Measurements from ENCODE around the gene NDST4.

- TF ChIP-seq CTCF (IDR thresholded peaks at IDR 0.05) (no peak), POLR2AphosphoS5 (IDR thresholded peaks at IDR 0.05) (no peak), POLR2A (IDR thresholded peaks at IDR 0.05) (no peak)
These were observed 301.7 kb downstream of the NDST4 start for GRCh38 chr4:114811564-114812301.

Data from stomach (tissue), 4 donors.